Kidney glomerular epithelial cell (primary cell): ENCODE measurements around the gene SFSWAP.
"Not testable (repeated sequence)": the region's sequence is repeated elsewhere in the genome, so short reads cannot be mapped to it uniquely, and the experiment has no call there.

Experiments
- DNase-seq: peaks from one replicate; lab custom pipeline; 2025; lab: John Stamatoyannopoulos, UW

The SFSWAP gene

GRCh38 chr12:131789638-131790037 is 78.7 kb downstream of the SFSWAP start:
- DNase-seq, result no peak

- no peak for DNase-seq
Observed at GRCh38 chr12:131793243-131794022, 82.5 kb downstream of the SFSWAP start.

GRCh38 chr12:131794061-131794460 is 83.2 kb downstream of the SFSWAP start:
- no peak for DNase-seq

GRCh38 chr12:131794573-131794972 is 83.7 kb downstream of the SFSWAP start:
- no peak for DNase-seq

DNA sequence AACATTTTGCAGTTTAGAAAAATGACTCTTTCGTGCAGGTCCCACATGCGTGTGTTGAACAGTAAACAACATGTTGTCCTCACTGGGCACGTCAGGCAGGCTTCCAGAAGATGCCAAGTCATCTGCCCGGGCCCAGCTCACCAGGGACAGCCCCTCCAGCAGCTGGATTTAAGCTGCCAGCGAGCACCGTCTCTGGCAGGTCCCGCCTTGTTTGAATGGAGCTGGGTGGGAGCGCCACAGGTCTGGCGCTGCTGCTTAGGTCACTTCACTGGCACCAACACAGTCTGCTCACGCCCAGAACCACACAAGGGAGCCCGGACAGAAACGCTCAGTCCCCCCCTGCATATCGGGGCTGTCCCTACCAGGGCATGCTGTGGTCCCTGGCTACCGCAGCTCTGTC is 84.2 kb downstream of the SFSWAP start:
- no peak for DNase-seq

DNA sequence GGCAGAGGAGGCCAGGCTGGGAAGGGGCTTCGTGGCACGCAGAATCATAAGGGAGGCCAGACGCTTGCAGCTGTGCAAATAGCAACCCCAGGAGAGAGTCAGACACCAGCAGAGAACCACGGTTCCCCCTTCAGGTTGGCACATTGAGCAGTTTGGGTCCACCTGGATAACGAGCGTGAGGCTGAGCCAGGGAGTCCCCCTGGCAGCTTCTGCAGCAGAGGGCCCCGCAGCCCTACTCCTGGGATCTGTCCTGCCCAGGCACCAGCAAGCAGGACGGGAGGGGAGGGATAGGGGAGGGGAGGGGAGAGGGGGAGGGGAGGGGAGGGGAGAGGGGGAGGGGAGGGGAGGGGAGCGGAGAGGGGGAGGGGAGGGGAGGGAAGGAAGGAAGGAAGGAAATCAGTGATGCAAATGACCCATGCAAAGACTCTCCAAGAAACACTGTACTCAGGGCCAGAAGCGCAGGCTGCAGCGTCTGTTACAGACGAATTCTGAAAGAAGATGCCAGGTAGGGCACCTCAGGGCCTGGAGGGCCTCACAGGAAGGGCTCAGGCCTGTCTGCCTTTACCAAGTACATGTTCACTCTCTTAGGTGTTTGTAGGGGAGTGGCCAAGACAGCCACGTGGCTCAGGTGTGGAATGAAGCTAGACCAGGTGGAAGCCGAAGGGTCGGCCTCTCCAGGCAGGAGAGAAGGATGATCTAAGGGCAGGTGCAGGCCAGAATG is 85.0 kb downstream of the SFSWAP start:
- no peak for DNase-seq

GRCh38 chr12:131796411-131796736 is 85.5 kb downstream of the SFSWAP start:
- DNase-seq, result no peak

GRCh38 chr12:131796754-131797587 is 86.1 kb downstream of the SFSWAP start:
- no peak for DNase-seq

DNA sequence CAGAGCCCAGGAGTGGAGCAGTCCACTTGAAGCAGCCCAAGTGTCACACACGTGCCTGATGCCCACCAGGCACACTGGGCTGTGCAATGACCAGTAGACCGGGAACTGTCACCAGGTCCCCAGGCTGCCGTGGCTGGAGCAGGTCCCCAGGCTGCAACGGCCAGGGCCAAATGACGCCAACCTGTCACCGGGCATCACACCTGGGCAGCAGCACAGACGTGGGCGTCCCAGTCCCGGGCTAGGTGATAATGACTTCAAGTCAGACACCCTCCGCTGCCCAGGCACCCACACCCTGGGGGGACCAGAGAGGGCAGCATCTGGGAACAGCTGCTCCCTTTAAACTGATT is 86.7 kb downstream of the SFSWAP start:
- DNase-seq, result no peak

GRCh38 chr12:131799195-131799594 is 88.3 kb downstream of the SFSWAP start:
- no peak for DNase-seq

- no peak for DNase-seq
Observed at GRCh38 chr12:131799828-131800593, 89.1 kb downstream of the SFSWAP start.

DNA sequence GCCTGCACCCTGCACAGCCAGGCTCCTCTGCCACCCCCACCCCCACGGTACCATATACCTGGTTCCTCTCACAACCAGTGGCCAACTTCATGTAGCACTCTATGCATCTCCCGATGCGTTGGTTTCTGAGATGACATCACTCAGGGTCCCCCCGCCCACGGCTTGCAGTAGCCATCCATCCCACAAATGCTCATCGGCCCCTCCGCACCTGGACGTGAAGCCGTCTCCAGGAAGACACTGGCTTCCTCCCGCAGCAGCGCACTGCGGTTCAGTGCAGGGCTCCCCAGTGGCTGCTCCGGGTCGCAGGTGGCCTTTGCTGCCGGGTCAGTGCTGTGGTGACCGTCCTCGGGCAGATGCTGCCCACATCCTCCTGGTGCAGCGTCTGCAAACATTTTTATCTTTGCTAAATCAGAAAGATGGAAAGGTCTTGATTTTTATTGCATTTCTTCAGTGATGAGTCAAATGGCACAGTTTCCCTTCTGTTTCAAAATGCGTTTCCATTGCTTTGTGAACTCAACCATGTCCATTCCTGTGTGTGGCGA is 89.8 kb downstream of the SFSWAP start:
- no peak for DNase-seq

DNA sequence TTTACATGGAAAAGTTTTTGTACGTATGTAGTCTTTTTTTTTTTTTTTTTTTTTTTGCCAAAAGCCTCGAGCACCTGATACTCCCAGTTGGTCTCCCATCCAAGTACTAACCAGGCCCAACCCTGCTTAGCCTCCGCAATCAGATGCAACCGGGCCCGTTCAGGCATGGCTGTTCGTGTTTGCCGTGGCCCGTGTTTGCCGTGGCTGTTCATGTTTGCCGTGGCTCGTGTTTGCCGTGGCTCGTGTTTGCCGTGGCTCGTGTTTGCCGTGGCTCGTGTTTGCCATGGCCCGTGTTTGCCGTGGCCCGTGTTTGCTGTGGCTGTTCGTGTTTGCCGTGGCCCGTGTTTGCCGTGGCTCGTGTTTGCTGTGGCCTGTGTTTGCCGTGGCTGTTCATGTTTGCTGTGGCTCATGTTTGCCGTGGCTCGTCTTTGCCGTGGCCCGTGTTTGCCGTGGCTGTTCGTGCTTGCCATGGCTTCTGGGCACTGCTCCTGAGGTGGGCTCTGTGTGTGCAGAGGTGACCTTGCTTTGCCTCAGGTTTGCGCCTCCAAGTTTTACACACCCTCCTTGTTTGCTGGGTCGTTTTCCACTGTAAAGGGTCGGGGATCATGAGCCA is 90.5 kb downstream of the SFSWAP start:
- no peak for DNase-seq

GRCh38 chr12:131803961-131804521 is 93.2 kb downstream of the SFSWAP start:
- DNase-seq, result no peak

DNA sequence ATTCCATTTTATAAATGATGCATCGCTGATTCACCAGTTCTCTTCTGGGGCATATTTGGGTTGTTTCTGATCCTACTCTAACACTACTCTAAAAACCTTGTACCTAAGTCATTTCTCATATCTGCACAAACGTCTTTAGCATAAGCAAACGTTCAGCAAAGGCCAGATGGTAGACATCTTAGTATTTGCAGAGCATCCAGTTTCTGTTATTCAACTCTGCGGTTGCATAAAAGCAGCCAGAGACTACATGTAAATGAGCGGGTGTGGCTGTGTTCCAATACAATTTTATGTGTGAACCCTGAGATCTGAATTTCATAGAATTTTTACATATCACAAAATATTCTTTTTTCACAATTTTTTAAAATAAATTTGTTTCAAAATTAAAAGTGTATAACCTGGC is 94.5 kb downstream of the SFSWAP start:
- DNase-seq, result no peak

- no peak for DNase-seq
Observed at GRCh38 chr12:131806674-131807073, 95.8 kb downstream of the SFSWAP start.

DNA sequence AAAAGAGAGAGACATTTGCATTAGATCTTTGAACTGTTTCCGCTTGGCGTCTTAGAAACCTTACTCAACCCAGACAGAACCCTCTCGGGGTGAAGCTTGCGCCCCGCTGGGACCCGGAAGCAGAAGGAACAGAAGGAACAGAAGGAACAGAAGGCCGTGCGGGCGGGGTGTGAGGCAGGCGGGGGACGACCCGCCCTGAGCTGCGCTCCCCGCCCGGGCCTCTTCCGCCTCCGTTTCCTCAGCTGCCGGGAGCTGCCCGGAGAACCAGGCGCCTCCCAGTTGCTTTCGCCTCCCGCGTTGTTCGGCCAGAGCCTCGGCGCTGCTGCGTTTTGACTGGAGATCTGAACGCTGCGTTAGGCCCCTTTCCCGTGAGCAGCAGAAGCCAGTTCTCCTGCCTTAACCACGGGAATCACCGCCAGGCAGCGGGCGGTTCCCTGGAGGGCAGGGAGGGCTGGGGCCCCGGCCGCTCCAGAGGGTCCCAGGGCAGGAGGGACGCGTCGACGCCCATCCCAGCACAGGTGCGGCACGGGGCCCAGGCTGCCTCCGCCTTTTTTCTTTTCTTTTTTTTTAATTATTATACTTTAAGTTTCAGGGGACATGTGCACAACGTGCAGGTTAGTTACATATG is 98.0 kb downstream of the SFSWAP start:
- no peak for DNase-seq

- not testable (repeated sequence) for DNase-seq
Observed at GRCh38 chr12:131809476-131810254, 98.8 kb downstream of the SFSWAP start.

DNA sequence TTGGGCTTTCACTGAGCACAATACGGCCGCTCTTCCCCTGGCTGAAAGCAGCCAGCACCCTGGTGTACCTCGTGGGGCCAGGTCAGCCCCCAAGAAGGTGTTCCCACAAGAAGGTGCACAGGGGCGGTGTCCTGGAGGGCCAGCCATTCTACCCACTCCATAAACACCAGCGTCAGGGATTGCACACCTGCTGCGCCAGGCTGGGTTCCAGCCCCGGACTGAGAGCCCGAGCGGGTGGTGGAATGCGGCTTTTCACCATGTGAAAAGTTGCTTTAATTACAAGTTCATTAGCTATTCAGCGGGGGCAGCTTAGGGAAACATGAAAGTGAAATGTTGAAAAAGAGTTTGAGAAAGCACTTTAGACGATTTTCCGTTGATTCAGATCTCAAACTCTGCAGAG is 99.8 kb downstream of the SFSWAP start:
- DNase-seq, result no peak

GRCh38 chr12:131815131-131815530 is 104.2 kb downstream of the SFSWAP start:
- DNase-seq, result no peak
